Measurements from ENCODE around the gene IL2RA.
"Not testable (repeated sequence)": the region's sequence is repeated elsewhere in the genome, so short reads cannot be mapped to it uniquely, and the experiment has no call there.

Gene IL2RA

DNA sequence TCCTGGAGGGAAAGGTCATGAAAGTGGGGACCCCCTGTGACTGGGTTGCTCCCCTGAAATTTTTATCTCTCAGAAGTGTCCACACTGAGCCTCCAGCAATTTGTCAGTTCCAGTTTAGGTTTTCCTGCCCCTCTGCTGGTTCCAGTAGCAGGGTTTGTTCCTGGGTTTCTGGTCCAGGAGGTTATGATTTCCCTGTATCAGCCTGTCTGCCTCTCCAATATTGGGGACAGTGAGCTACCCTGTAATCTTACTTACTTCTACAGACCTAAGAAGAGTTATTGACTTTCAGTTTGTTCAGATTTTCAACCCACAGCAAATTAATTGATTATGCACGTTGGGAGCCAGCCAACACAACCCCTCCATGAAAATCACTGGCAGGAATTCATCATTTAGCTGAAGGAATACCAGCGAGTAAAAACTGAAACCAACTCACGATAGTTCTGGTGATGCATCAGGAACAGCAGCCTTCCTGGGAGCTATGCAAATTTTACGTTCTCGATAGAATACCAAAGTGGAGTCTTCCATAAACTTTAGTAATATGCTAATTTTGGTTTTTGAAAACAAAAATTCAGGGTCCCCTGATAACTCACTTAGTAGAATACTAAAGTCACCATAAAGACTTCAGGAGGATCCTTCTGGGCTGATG, 53.5 kb downstream of the IL2RA start:
- FAIRE-seq (no peak), DNase-seq (ENCODE audit: insufficient read length, low spot score) (no peak)
- no peak for TF ChIP-seq CTCF (IDR thresholded peaks at IDR 0.05; ENCODE audit: insufficient read depth, missing control alignments)

DNA sequence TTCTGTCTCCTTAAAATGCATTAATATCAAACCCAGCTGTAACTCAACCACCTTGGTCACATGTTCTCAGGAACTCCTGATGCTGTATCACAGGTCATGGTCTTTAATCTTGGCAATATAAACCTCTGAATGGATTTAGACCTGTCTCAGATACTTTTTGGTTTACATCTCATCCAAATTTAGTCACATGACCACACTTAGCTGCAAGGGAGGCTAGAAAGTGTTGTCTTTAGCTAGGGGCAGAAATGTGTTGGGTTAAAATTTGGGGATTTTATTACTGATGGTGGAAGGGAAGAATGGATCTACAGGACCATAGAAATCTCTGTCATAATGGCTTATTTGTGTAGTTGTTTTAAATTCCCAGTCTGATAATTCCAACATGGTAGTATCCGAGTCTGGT, 55.2 kb downstream of the IL2RA start:
- TF ChIP-seq CTCF (IDR thresholded peaks at IDR 0.05; ENCODE audit: insufficient read depth, missing control alignments), result no peak
- DNase-seq (ENCODE audit: insufficient read length, low spot score) (no peak), FAIRE-seq (no peak)

DNA sequence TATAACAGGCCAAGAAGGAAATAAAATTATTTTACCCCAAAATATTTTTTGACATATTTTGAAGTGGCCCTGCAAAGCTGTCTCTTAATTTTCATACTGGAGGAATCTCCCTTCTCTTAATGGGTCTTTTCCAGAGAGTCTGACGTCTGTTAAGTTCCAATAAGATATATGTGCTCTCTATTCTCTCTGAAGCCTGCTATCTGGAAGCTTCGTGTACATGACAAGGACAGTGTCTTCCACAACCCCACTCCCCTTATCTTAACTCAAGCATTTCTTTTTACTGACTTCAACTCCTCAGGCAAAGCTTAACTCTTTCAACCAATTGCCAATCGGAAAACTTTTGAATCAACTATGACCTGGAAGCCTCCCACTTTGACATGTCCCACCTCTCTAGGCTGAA, 55.6 kb downstream of the IL2RA start:
- FAIRE-seq, result no peak
- DNase-seq (ENCODE audit: insufficient read length, low spot score), result no peak
- TF ChIP-seq CTCF (IDR thresholded peaks at IDR 0.05; ENCODE audit: insufficient read depth, missing control alignments), result no peak

DNA sequence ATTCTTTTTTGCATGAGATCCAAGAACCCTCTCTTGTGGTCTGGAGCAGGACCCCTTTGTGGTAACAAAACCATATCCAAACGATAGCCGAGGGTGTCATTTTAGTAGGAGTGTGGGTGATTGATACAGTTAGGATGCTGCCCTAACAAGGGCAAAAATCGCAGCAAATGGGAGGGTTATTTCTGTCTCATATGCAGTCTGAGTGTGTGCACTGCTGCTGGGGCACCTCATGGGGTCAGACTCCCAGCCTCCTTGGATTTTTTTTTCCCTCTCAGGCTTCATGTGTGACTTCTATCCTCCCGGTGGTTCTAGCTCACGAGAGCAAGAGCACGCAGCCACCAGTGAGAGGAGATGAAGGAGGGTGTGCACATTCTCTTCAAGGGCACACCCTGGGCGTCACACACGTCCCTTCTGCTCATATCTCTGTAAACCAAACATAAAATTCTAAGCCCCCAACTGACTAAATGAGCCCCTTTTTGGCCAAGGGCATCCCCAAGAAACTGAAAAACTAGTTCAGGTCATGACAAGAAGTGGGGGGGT, 56.2 kb downstream of the IL2RA start:
- no peak for DNase-seq (ENCODE audit: insufficient read length, low spot score)
- no peak for FAIRE-seq
- TF ChIP-seq CTCF (IDR thresholded peaks at IDR 0.05; ENCODE audit: insufficient read depth, missing control alignments), result no peak

GRCh38 chr10:6005161-6005804, 56.9 kb downstream of the IL2RA start:
- FAIRE-seq; DNase-seq (ENCODE audit: insufficient read length, low spot score): not testable (repeated sequence)

DNA sequence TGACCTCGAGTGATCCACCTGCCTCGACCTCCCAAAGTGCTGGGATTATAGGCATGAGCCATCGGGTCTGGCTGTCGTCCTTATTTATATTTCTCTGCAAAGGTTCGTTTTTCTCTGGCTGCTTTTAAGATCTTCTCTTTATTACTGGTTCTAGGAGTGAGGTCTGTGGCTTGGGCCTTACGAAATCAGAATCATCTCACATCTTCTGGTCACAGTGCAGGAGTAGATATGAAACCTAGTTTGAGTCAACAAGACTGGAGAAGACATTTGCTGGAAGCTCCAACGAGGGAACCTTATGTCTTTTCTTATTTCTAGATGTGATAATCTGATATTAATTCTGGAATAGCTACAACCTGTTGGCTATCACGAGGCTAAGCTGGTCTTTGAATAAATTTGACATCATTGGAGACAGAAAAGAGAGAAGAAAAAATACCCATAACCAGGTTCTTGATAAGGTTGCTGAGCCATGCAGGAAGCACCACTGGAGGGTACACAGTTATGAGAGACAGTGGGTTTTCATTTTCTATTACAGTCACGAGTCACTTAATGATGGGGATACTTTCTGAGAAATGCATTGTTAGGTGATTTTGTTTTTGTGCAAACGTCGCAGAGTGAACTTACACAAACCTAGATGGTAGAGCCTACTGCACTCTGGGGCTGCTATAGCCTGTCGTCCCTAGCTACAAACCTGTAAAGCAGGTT, 59.2 kb downstream of the IL2RA start:
- no peak for FAIRE-seq
- TF ChIP-seq CTCF (IDR thresholded peaks at IDR 0.05; ENCODE audit: insufficient read depth, missing control alignments), result no peak

DNA sequence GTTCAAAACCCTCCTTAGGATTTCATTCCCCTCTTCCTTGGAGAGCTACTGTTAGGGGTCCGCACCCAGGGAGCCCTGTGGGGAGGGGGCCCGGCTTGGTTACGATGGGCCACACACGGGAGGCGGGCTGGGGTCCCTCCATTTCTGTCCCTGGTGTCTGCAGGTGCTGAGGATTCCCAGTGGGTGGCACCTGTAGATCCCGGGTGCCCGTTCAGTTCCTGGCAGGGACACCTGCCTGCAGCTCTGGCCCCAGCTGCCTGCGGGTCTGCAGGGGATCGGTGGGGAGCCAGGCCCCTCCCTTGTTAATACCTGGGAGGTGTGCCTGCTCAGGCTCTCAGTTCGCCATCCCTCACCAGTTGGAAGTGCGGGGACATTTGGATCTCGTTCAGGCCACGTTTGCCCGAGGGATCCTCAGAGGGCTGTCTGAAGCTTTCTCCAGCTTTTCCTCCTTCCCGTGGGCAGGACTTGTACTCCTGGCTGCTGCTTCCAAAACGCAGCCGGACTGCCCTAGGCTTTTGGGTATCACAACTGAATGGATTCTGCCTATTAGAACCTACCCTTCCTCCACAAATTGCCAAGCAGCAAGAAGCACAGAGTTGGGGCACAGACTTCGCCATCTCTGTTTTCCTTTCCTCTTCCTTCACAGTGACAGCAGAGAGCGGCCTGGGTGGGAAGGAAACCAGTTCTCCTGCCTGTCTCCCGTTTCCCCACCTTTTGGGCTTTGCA, 62.6 kb downstream of the IL2RA start:
- no peak for DNase-seq (ENCODE audit: insufficient read length, low spot score)
- no peak for FAIRE-seq
- no peak for TF ChIP-seq CTCF (IDR thresholded peaks at IDR 0.05; ENCODE audit: insufficient read depth, missing control alignments)

More for the DNA sequence above, 59.2 kb downstream of the IL2RA start:
- no peak for DNase-seq (ENCODE audit: insufficient read length, low spot score)
